Neural progenitor cell (in vitro differentiated cells): ENCODE data around the gene E2F3. TPM values are rescaled to one million over a fixed set of nuclear protein-coding genes. Genes with fewer than 3 reads are reported as not detected.

Experiments used
- DNase-seq: peaks from one replicate; pipeline ENCODE4 v3.0.0-alpha.2; 2016; ENCODE audit warnings: low spot score
- H2AFZ ChIP-seq: fragments of 200-600 bp; sonication (generic); replicated peaks from 2 replicates; pipeline ENCODE4 v1.6.1; 2016; ENCODE audit warnings: antibody characterized with exemption
- H3F3A ChIP-seq: fragments of 200-600 bp; sonication (generic); 2 replicates; pipeline ENCODE4 v1.6.1; 2016; ENCODE audit warnings: antibody characterized with exemption, low read depth
- H3K27ac ChIP-seq: fragments of 200-600 bp; sonication (generic); 2 replicates; pipeline ENCODE4 v1.5.1; 2016; ENCODE audit warnings: mild to moderate bottlenecking
- H3K27me3 ChIP-seq: fragments of 200-600 bp; sonication (generic); 2 replicates; pipeline ENCODE4 v1.6.1; 2016; ENCODE audit warnings: mild to moderate bottlenecking, moderate library complexity
- H3K36me3 ChIP-seq: fragments of 200-600 bp; sonication (generic); 2 replicates; pipeline ENCODE4 v1.5.1; 2016
- H3K4me1 ChIP-seq: fragments of 200-600 bp; sonication (generic); 2 replicates; pipeline ENCODE4 v1.6.1; 2016; ENCODE audit warnings: mixed run types
- H3K4me2 ChIP-seq: fragments of 200-600 bp; sonication (generic); 2 replicates; pipeline ENCODE4 v1.6.1; 2016
- H3K4me3 ChIP-seq: fragments of 200-600 bp; sonication (generic); 2 replicates; pipeline ENCODE4 v1.5.1; 2016
- H3K79me2 ChIP-seq: fragments of 200-600 bp; sonication (generic); 2 replicates; pipeline ENCODE4 v1.6.1; 2016; ENCODE audit warnings: low read depth
- H3K9ac ChIP-seq: fragments of 200-600 bp; sonication (generic); 2 replicates; pipeline ENCODE4 v1.6.1; 2016
- H3K9me3 ChIP-seq: fragments of 200-600 bp; sonication (generic); 2 replicates; pipeline ENCODE4 v1.5.1; 2016; ENCODE audit warnings: low read depth
- H4K20me1 ChIP-seq: fragments of 200-600 bp; sonication (generic); 2 replicates; pipeline ENCODE4 v1.6.1; 2016; ENCODE audit warnings: low read depth
- H3K27ac Mint-ChIP-seq: 3 replicates; pipeline ENCODE4 v1.8.0; 2021; ENCODE audit warnings: mixed read lengths
- H3K27me3 Mint-ChIP-seq: 2 replicates; pipeline ENCODE4 v1.8.0; 2022; ENCODE audit warnings: low read depth, mild to moderate bottlenecking, inconsistent platforms, moderate library complexity, mixed read lengths; ENCODE audit not compliant: insufficient read depth
- H3K36me3 Mint-ChIP-seq: 3 replicates; pipeline ENCODE4 v1.8.0; 2021; ENCODE audit warnings: mixed read lengths
- H3K4me1 Mint-ChIP-seq: 3 replicates; pipeline ENCODE4 v1.8.0; 2021; ENCODE audit warnings: mixed read lengths
- H3K4me3 Mint-ChIP-seq: 3 replicates; pipeline ENCODE4 v1.8.0; 2021; ENCODE audit warnings: mild to moderate bottlenecking, moderate library complexity, mixed read lengths
- H3K9me3 Mint-ChIP-seq: 3 replicates; pipeline ENCODE4 v1.8.0; 2020; ENCODE audit warnings: mixed read lengths
- CTCF ChIP-seq: fragments of 200-600 bp; sonication (generic); IDR thresholded peaks from 2 replicates; pipeline ENCODE4 v1.5.1; 2017; ENCODE audit warnings: antibody characterized with exemption, mild to moderate bottlenecking
- EZH2 ChIP-seq: fragments of 200-600 bp; sonication (generic); IDR thresholded peaks from 2 replicates; pipeline ENCODE4 v1.6.1; 2017; ENCODE audit warnings: antibody characterized with exemption, mild to moderate bottlenecking, moderate library complexity
- EZH2phosphoT487 ChIP-seq: fragments of 200-600 bp; sonication (generic); IDR thresholded peaks from 2 replicates; pipeline ENCODE4 v1.6.1; 2017; ENCODE audit warnings: antibody characterized with exemption
- total RNA-seq: library from RNA; depleted of rRNA; stranded (reverse); fragments of >200 nt; gene quantifications from 2 replicates; pipeline ENCODE4 v1.2.3, GENCODE V29; 2015; ENCODE audit warnings: low replicate concordance

The E2F3 gene
- total RNA-seq, 1 donor from 2014 or later = 35.7 TPM

- Histone ChIP-seq H3K27ac (no peak overlapping the region), H4K20me1 (peaks cover 32% of the 10 kb centered on the region), H2AFZ (no peak overlapping the region), H3K27me3 (no peaks in the 10 kb centered on the region), H3F3A (peaks cover 7% of the 10 kb centered on the region), H3K4me1 (peaks cover 11% of the 10 kb centered on the region), H3K9me3 (no peaks in the 10 kb centered on the region), H3K36me3 (no peaks in the 10 kb centered on the region), H3K4me2 (no peak overlapping the region), H3K4me3 (no peak overlapping the region), H3K79me2 (peaks cover 85% of the 10 kb centered on the region), H3K9ac (no peak overlapping the region)
- Mint-ChIP-seq H3K27me3 (peaks cover 3% of the 10 kb centered on the region), H3K4me1 (peaks cover 11% of the 10 kb centered on the region), H3K27ac (no peak overlapping the region), H3K36me3 (peaks cover 27% of the 10 kb centered on the region), H3K9me3 (no peaks in the 10 kb centered on the region), H3K4me3 (no peak overlapping the region)
- DNase-seq = no peak
- TF ChIP-seq EZH2 = no peak
- TF ChIP-seq CTCF = no peak
- TF ChIP-seq EZH2phosphoT487 = no peak
Observed at GRCh38 chr6:20476501-20477043, 74.9 kb downstream of the E2F3 start.

- Mint-ChIP-seq H3K4me1 (peaks cover 4% of the 10 kb centered on the region), H3K4me3 (no peak overlapping the region), H3K9me3 (no peaks in the 10 kb centered on the region), H3K27ac (no peak overlapping the region), H3K27me3 (peaks cover 3% of the 10 kb centered on the region), H3K36me3 (peaks cover 36% of the 10 kb centered on the region)
- no peak overlapping the region for H3K27ac ChIP-seq
- peaks cover 11% of the 10 kb centered on the region for H3K4me1 ChIP-seq
- peaks cover 16% of the 10 kb centered on the region for H3F3A ChIP-seq
- no peaks in the 10 kb centered on the region for H3K9me3 ChIP-seq
- no peak overlapping the region for H3K4me3 ChIP-seq
- H3K9ac ChIP-seq = no peak overlapping the region
- peaks cover 30% of the 10 kb centered on the region for H4K20me1 ChIP-seq
- H3K36me3 ChIP-seq = no peaks in the 10 kb centered on the region
- no peaks in the 10 kb centered on the region for H3K27me3 ChIP-seq
- no peak overlapping the region for H2AFZ ChIP-seq
- H3K79me2 ChIP-seq = peaks cover 82% of the 10 kb centered on the region
- no peak overlapping the region for H3K4me2 ChIP-seq
- TF ChIP-seq EZH2phosphoT487 = no peak
- TF ChIP-seq CTCF = no peak
- no peak for TF ChIP-seq EZH2
- DNase-seq = no peak
Observed at GRCh38 chr6:20477485-20477884, 75.8 kb downstream of the E2F3 start.

GRCh38 chr6:20479060-20479459 is 77.4 kb downstream of the E2F3 start:
- Mint-ChIP-seq H3K27me3 (peaks cover 3% of the 10 kb centered on the region), H3K27ac (no peak overlapping the region), H3K4me1 (peaks cover 18% of the 10 kb centered on the region), H3K36me3 (peaks cover 45% of the 10 kb centered on the region), H3K4me3 (no peak overlapping the region), H3K9me3 (no peaks in the 10 kb centered on the region)
- no peak for TF ChIP-seq EZH2phosphoT487
- TF ChIP-seq CTCF = no peak
- TF ChIP-seq EZH2 = no peak
- H3F3A ChIP-seq = peaks cover 31% of the 10 kb centered on the region
- H3K27me3 ChIP-seq = no peaks in the 10 kb centered on the region
- H3K4me2 ChIP-seq = no peak overlapping the region
- no peak overlapping the region for H3K4me3 ChIP-seq
- H3K4me1 ChIP-seq = peaks cover 27% of the 10 kb centered on the region
- H4K20me1 ChIP-seq = peaks cover 19% of the 10 kb centered on the region
- no peak overlapping the region for H3K27ac ChIP-seq
- H3K9me3 ChIP-seq = no peaks in the 10 kb centered on the region
- H3K36me3 ChIP-seq = no peaks in the 10 kb centered on the region
- no peak overlapping the region for H3K9ac ChIP-seq
- DNase-seq = no peak
- H3K79me2 ChIP-seq = peaks cover 80% of the 10 kb centered on the region
- no peak overlapping the region for H2AFZ ChIP-seq
